ENCODE results near the gene F13A1.

F13A1 gene

GRCh38 chr6:6199678-6200077, 120.8 kb downstream of the F13A1 start:
- DNase-seq (ENCODE audit: insufficient read length, low spot score) = no peak
- no peak for FAIRE-seq
- no peak for TF ChIP-seq CTCF (IDR thresholded peaks at IDR 0.05; ENCODE audit: insufficient read depth, missing control alignments)

- no peak for DNase-seq (ENCODE audit: insufficient read length, low spot score)
- FAIRE-seq = no peak
- TF ChIP-seq CTCF (IDR thresholded peaks at IDR 0.05; ENCODE audit: insufficient read depth, missing control alignments) = no peak
These were observed 123.7 kb downstream of the F13A1 start for GRCh38 chr6:6196762-6197161.

GRCh38 chr6:6195080-6195479, 125.4 kb downstream of the F13A1 start:
- FAIRE-seq = no peak
- no peak for TF ChIP-seq CTCF (IDR thresholded peaks at IDR 0.05; ENCODE audit: insufficient read depth, missing control alignments)

GRCh38 chr6:6193221-6193745, 127.2 kb downstream of the F13A1 start:
- TF ChIP-seq CTCF (IDR thresholded peaks at IDR 0.05; ENCODE audit: insufficient read depth, missing control alignments) = no peak
- FAIRE-seq (no peak), DNase-seq (ENCODE audit: insufficient read length, low spot score) (no peak)

More at GRCh38 chr6:6195080-6195479, 125.4 kb downstream of the F13A1 start:
- no peak for DNase-seq (ENCODE audit: insufficient read length, low spot score)

- DNase-seq (ENCODE audit: insufficient read length, low spot score) = no peak
- FAIRE-seq = no peak
- TF ChIP-seq CTCF (IDR thresholded peaks at IDR 0.05; ENCODE audit: insufficient read depth, missing control alignments) = no peak
These were observed 128.6 kb downstream of the F13A1 start for GRCh38 chr6:6191909-6192308.

GRCh38 chr6:6191476-6191875, 129.0 kb downstream of the F13A1 start:
- TF ChIP-seq CTCF (IDR thresholded peaks at IDR 0.05; ENCODE audit: insufficient read depth, missing control alignments) = no peak
- FAIRE-seq = no peak
- DNase-seq (ENCODE audit: insufficient read length, low spot score) = no peak

GRCh38 chr6:6180684-6181083, 139.8 kb downstream of the F13A1 start:
- FAIRE-seq = no peak
- TF ChIP-seq CTCF (IDR thresholded peaks at IDR 0.05; ENCODE audit: insufficient read depth, missing control alignments) = no peak
- DNase-seq (ENCODE audit: insufficient read length, low spot score) = no peak

Data from D721Med (cell line).